BLaER1 treated with 17β-estradiol and CSF1 and Interleukin-3, amounts not matched to agents 10 nM and 100 nM (cell line): Measurements from ENCODE around the gene SRPRA.

Experiments
- H3K27ac ChIP-seq, 11 experiments: shearing (Covaris generic); formaldehyde crosslinking; 2 replicates each; pipeline ENCODE4 v1.8.1; 2022
- H3K27me3 ChIP-seq, 11 experiments: shearing (Covaris generic); formaldehyde crosslinking; 2 replicates each; pipeline ENCODE4 v1.8.1; 2022
- H3K36me3 ChIP-seq, 11 experiments: shearing (Covaris generic); formaldehyde crosslinking; 2 replicates each; pipeline ENCODE4 v1.8.1; 2022
- H3K4me1 ChIP-seq, 10 experiments: shearing (Covaris generic); formaldehyde crosslinking; 2 replicates each; pipeline ENCODE4 v1.8.1; 2022
- H3K4me2 ChIP-seq, 11 experiments: shearing (Covaris generic); formaldehyde crosslinking; 2 replicates each; pipeline ENCODE4 v1.8.1; 2022
- H3K4me3 ChIP-seq, 10 experiments: shearing (Covaris generic); formaldehyde crosslinking; 2 replicates each; pipeline ENCODE4 v1.8.1; 2022
- H3K9ac ChIP-seq, 11 experiments: shearing (Covaris generic); formaldehyde crosslinking; 2 replicates each; pipeline ENCODE4 v1.8.1; 2022
- H3K9me3 ChIP-seq, 11 experiments: shearing (Covaris generic); formaldehyde crosslinking; replicated peaks in 1 of 11; 2 replicates each; pipeline ENCODE4 v1.8.1; 2022
- H4K20me1 ChIP-seq, 11 experiments: shearing (Covaris generic); formaldehyde crosslinking; 2 replicates each; pipeline ENCODE4 v1.8.1; 2022
- Cebpa-rat ChIP-seq, 11 experiments: shearing (Covaris generic); IDR thresholded peaks; 2 replicates each; pipeline ENCODE4 v1.8.1; 2022

Gene SRPRA

DNA sequence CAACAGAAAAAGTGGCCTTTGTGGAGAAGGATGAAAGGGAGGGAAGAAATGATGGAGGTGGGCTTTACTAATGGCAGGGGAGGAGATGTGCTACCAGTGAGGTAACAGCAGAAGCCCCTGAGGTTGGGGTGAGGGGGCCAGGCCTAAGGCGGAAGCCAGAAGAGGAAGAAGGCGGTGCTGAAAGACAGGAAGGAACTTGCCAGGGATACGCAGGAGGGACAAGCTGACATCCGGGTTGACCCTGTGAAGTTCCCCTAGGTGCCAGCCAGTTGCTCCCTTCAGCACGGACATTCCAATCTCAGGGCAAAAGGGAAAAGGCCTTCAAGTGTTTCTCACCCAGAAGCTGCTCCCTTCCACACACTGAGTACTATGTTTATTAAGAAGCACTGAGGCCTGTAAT is 11.9 kb upstream of the SRPRA start:
- H3K4me1 ChIP-seq = peaks cover 43 to 58% (median 49%) of the 10 kb centered on the region in 10 experiments
- peak overlapping the region in 9 of 11 experiments; percentile 7 to 56 (median 36); a peak in 9 of 22 replicates for H3K9ac ChIP-seq
- H3K4me3 ChIP-seq = peak overlapping the region in 3 of 10 experiments; percentile 4 to 39 (median 21); a peak in 2 of 20 replicates
- no peaks in the 10 kb centered on the region for H3K9me3 ChIP-seq
- H3K27me3 ChIP-seq = no peaks in the 10 kb centered on the region
- H3K27ac ChIP-seq = peak overlapping the region; percentile 47 to 78 (median 68); a peak in 21 of 22 replicates
- peak overlapping the region; percentile 85 to 97 (median 93) for H3K4me2 ChIP-seq
- no peak for TF ChIP-seq Cebpa-rat (IDR thresholded peaks at IDR 0.05)
- 0 out of 22 replicates have a peak, but pooled peaks cover 0 to 5% (median 0%) of the 10 kb centered on the region in 11 experiments for H4K20me1 ChIP-seq
- peaks cover 18 to 44% (median 33%) of the 10 kb centered on the region in 11 experiments for H3K36me3 ChIP-seq

- Histone ChIP-seq H3K9ac (no peak overlapping the region), H3K4me3 (no peak overlapping the region), H3K27ac (peak overlapping the region in 1 of 11 experiments; percentile 77; a peak in 1 of 22 replicates), H3K9me3 (no peaks in the 10 kb centered on the region), H3K4me1 (peaks cover 34 to 45% (median 41%) of the 10 kb centered on the region in 10 experiments), H4K20me1 (no peaks in the 10 kb centered on the region), H3K4me2 (no peak overlapping the region), H3K36me3 (peaks cover 32 to 58% (median 47%) of the 10 kb centered on the region in 11 experiments), H3K27me3 (no peaks in the 10 kb centered on the region)
- TF ChIP-seq Cebpa-rat (IDR thresholded peaks at IDR 0.05) = no peak
These were observed 10.5 kb upstream of the SRPRA start for GRCh38 chr11:126279191-126279590.

- Histone ChIP-seq H3K4me2 (no peak overlapping the region), H3K27me3 (no peaks in the 10 kb centered on the region), H3K27ac (no peak overlapping the region; a peak in 1 of 22 replicates), H3K4me1 (peaks cover 27 to 37% (median 31%) of the 10 kb centered on the region in 10 experiments), H3K36me3 (peaks cover 46 to 72% (median 61%) of the 10 kb centered on the region in 11 experiments), H3K4me3 (no peak overlapping the region), H3K9ac (no peak overlapping the region), H3K9me3 (no peaks in the 10 kb centered on the region), H4K20me1 (no peaks in the 10 kb centered on the region)
- no peak for TF ChIP-seq Cebpa-rat (IDR thresholded peaks at IDR 0.05)
These were observed 9.1 kb upstream of the SRPRA start for GRCh38 chr11:126277780-126278179.

DNA sequence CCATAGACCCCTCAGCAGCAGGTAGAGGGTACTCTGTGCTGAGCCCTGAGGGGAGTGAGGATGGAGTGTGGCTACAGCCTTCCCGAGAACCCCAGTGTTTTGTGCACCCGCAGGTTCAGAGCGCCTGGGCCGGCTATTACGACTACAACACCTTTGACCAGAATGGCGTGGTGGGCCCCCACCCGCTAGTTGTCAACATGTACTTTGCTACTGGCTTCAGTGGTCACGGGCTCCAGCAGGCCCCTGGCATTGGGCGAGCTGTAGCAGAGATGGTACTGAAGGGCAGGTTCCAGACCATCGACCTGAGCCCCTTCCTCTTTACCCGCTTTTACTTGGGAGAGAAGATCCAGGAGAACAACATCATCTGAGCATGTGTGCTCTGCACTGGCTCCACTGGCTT is 8.6 kb upstream of the SRPRA start:
- no peaks in the 10 kb centered on the region for H4K20me1 ChIP-seq
- no peak overlapping the region for H3K4me3 ChIP-seq
- TF ChIP-seq Cebpa-rat (IDR thresholded peaks at IDR 0.05) = no peak
- H3K4me2 ChIP-seq = no peak overlapping the region
- peaks cover 26 to 32% (median 29%) of the 10 kb centered on the region in 10 experiments for H3K4me1 ChIP-seq
- peaks cover 50 to 77% (median 65%) of the 10 kb centered on the region in 11 experiments for H3K36me3 ChIP-seq
- no peaks in the 10 kb centered on the region for H3K27me3 ChIP-seq
- no peak overlapping the region for H3K27ac ChIP-seq
- no peaks in the 10 kb centered on the region for H3K9me3 ChIP-seq
- no peak overlapping the region for H3K9ac ChIP-seq

GRCh38 chr11:126268361-126268707 is 361 bp downstream of the SRPRA start:
- Histone ChIP-seq H3K36me3 (peaks cover 55 to 71% (median 64%) of the 10 kb centered on the region in 11 experiments), H3K27ac (peak overlapping the region; percentile 70 to 94 (median 91)), H3K27me3 (no peaks in the 10 kb centered on the region), H3K4me2 (peak overlapping the region; percentile 89 to 99 (median 97)), H3K4me3 (peak overlapping the region; percentile 72 to 96 (median 87)), H3K9me3 (no peaks in the 10 kb centered on the region), H4K20me1 (peaks cover 0 to 46% (median 18%) of the 10 kb centered on the region in 11 experiments; a peak in 16 of 22 replicates), H3K4me1 (peaks cover 23 to 35% (median 27%) of the 10 kb centered on the region in 10 experiments), H3K9ac (peak overlapping the region; percentile 83 to 95 (median 91))
- TF ChIP-seq Cebpa-rat (IDR thresholded peaks at IDR 0.05) = no peak

GRCh38 chr11:126267650-126268049 is 1.0 kb downstream of the SRPRA start:
- no peak for TF ChIP-seq Cebpa-rat (IDR thresholded peaks at IDR 0.05)
- Histone ChIP-seq H3K4me2 (peak overlapping the region; percentile 89 to 99 (median 97)), H3K27me3 (no peaks in the 10 kb centered on the region), H3K9ac (peak overlapping the region; percentile 83 to 95 (median 91)), H3K27ac (peak overlapping the region; percentile 70 to 94 (median 91)), H3K36me3 (peaks cover 55 to 71% (median 64%) of the 10 kb centered on the region in 11 experiments), H3K4me3 (peak overlapping the region; percentile 72 to 96 (median 87)), H3K4me1 (peaks cover 23 to 35% (median 27%) of the 10 kb centered on the region in 10 experiments), H4K20me1 (peaks cover 0 to 53% (median 25%) of the 10 kb centered on the region in 11 experiments; a peak in 16 of 22 replicates), H3K9me3 (no peaks in the 10 kb centered on the region)

- Histone ChIP-seq H3K27ac (no peak overlapping the region), H3K9me3 (no peaks in the 10 kb centered on the region), H3K9ac (no peak overlapping the region), H3K27me3 (no peaks in the 10 kb centered on the region), H3K36me3 (peaks cover 68 to 71% (median 69%) of the 10 kb centered on the region in 11 experiments), H3K4me2 (no peak overlapping the region), H3K4me3 (no peak overlapping the region), H4K20me1 (peaks cover 0 to 64% (median 34%) of the 10 kb centered on the region in 11 experiments; a peak in 16 of 22 replicates), H3K4me1 (peaks cover 23 to 34% (median 25%) of the 10 kb centered on the region in 10 experiments)
- no peak for TF ChIP-seq Cebpa-rat (IDR thresholded peaks at IDR 0.05)
These were observed 2.9 kb downstream of the SRPRA start for GRCh38 chr11:126265811-126266210.

GRCh38 chr11:126263489-126263888 is 5.2 kb downstream of the SRPRA start:
- no peaks in the 10 kb centered on the region for H3K9me3 ChIP-seq

DNA sequence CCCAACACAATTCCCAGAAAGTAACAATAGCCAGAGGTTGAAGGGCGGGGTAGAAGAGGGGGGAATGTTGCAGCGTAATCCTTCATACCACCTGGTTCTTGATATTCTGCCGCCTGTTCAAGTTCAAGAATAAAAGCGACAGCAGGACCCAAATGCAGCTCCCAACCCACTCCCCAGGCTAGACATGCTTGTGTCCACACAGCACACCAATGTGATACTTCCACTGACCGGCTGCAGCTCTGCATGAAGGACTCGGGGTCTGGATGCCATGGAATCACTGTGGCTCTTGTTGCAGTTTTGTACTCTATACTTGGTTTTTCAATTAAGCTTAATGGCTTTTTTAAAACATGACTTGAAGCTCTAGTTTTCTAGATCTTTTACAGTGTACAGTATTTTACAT is 6.5 kb downstream of the SRPRA start:
- H3K27me3 ChIP-seq = no peaks in the 10 kb centered on the region
- no peak overlapping the region for H3K4me2 ChIP-seq
- H3K27ac ChIP-seq = no peak overlapping the region
- peaks cover 0 to 57% (median 32%) of the 10 kb centered on the region in 11 experiments; a peak in 16 of 22 replicates for H4K20me1 ChIP-seq
- H3K9me3 ChIP-seq = no peaks in the 10 kb centered on the region
- H3K4me3 ChIP-seq = no peak overlapping the region
- peaks cover 4 to 12% (median 6%) of the 10 kb centered on the region in 10 experiments; a peak in 17 of 20 replicates for H3K4me1 ChIP-seq
- TF ChIP-seq Cebpa-rat (IDR thresholded peaks at IDR 0.05) = no peak
- peaks cover 75 to 97% (median 89%) of the 10 kb centered on the region in 11 experiments for H3K36me3 ChIP-seq
- H3K9ac ChIP-seq = no peak overlapping the region; a peak in 1 of 22 replicates

More at GRCh38 chr11:126263489-126263888, 5.2 kb downstream of the SRPRA start:
- Histone ChIP-seq H3K27me3 (no peaks in the 10 kb centered on the region), H3K27ac (no peak overlapping the region), H3K4me1 (peaks cover 11 to 19% (median 14%) of the 10 kb centered on the region in 10 experiments), H3K4me3 (no peak overlapping the region), H3K4me2 (no peak overlapping the region), H3K36me3 (peaks cover 70 to 92% (median 82%) of the 10 kb centered on the region in 11 experiments), H4K20me1 (peaks cover 0 to 64% (median 35%) of the 10 kb centered on the region in 11 experiments; a peak in 16 of 22 replicates), H3K9ac (no peak overlapping the region)
- no peak for TF ChIP-seq Cebpa-rat (IDR thresholded peaks at IDR 0.05)
